ENCODE results near the gene PRPF6.

- TF ChIP-seq CTCF (conservative IDR thresholded peaks at IDR 0.05 in 1 of 2, IDR thresholded peaks at IDR 0.05 in 1 of 2; ENCODE audit: extremely low read depth in 1 of 2, insufficient read depth in 1 of 2, low read depth in 1 of 2, low read length in 2 of 2) (no peak), EZH2 (IDR thresholded peaks at IDR 0.05; ENCODE audit: borderline replicate concordance, low read length) (no peak)
These were observed 88.3 kb downstream of the PRPF6 start for GRCh38 chr20:64069209-64069613.

Measured in mammary epithelial cell (primary cell).